Gastroesophageal sphincter (tissue), 4 donors: ENCODE measurements around the gene CILP. TPM values are rescaled to one million over a fixed set of nuclear protein-coding genes. Genes with fewer than 3 reads are reported as not detected.
"Not testable (repeated sequence)": the region's sequence is repeated elsewhere in the genome, so short reads cannot be mapped to it uniquely, and the experiment has no call there.

Experiments used
- ATAC-seq: fragments of 150-250 bp; one replicate; pipeline ENCODE4 v1.9.1; 2016; ENCODE audit warnings: mild to moderate bottlenecking, moderate library complexity
- H3K27ac ChIP-seq, 4 donors: fragments of 200-600 bp; sonication (generic) in 3 of 4; 1 replicate in 3 of 4; 2 replicates in 1 of 4; pipeline ENCODE4 v1.5.1; 2016 to 2019
- H3K27me3 ChIP-seq: fragments of 200-600 bp; sonication (generic); one replicate; pipeline ENCODE4 v1.5.1; 2019
- H3K36me3 ChIP-seq, 2 donors: fragments of 200-600 bp; sonication (generic); one replicate each; pipeline ENCODE4 v1.5.1; 2019; ENCODE audit warnings: control low read depth in 1 of 2
- H3K4me1 ChIP-seq, 3 donors: fragments of 200-600 bp; sonication (generic); 1 replicate in 2 of 3; 2 replicates in 1 of 3; pipeline ENCODE4 v1.5.1; 2016 to 2019; ENCODE audit warnings: control low read depth in 2 of 3
- H3K4me3 ChIP-seq, 2 donors: fragments of 200-600 bp; sonication (generic); one replicate each; pipeline ENCODE4 v1.5.1; 2019; ENCODE audit warnings: mild to moderate bottlenecking in 1 of 2, moderate library complexity in 1 of 2
- H3K9me3 ChIP-seq, 3 donors: fragments of 200-600 bp; sonication (generic); one replicate each; pipeline ENCODE4 v1.5.1; 2017 to 2019; ENCODE audit warnings: control low read depth in 2 of 3
- CTCF ChIP-seq, 4 experiments: fragments of 200-600 bp in 2 of 4; fragments of 450-650 bp in 2 of 4; sonication (generic) in 1 of 4; IDR thresholded peaks; one replicate each; pipeline ENCODE4 v1.5.1; 2017 to 2019; ENCODE audit warnings: antibody characterized with exemption in 4 of 4, mild to moderate bottlenecking in 2 of 4, moderate library complexity in 2 of 4
- EP300 ChIP-seq: sonication (generic); formaldehyde crosslinking; IDR thresholded peaks from one replicate; pipeline ENCODE4 v1.6.1; 2017; ENCODE audit warnings: antibody characterized with exemption, mild to moderate bottlenecking
- POLR2A ChIP-seq, 2 donors: fragments of 450-650 bp; IDR thresholded peaks; one replicate each; pipeline ENCODE4 v1.6.1; 2017; ENCODE audit warnings: antibody characterized with exemption in 2 of 2, mild to moderate bottlenecking in 2 of 2, moderate library complexity in 1 of 2
- POLR2AphosphoS5 ChIP-seq: sonication (generic); formaldehyde crosslinking; IDR thresholded peaks from one replicate; pipeline ENCODE4 v1.6.1; 2017; ENCODE audit warnings: antibody characterized with exemption
- WGBS, 2 donors: methylation state at CpG; one replicate each; pipeline ENCODE4 v1.1.5; 2018; ENCODE audit warnings: low coverage in 1 of 2; 5-methylcytosine and 5-hydroxymethylcytosine counted together
- total RNA-seq, 4 donors: library from RNA; depleted of rRNA; stranded (reverse); fragments of >200 nt; gene quantifications; one replicate each; pipeline ENCODE4 v1.1.0, GENCODE V29; 2016

The CILP gene
- total RNA-seq, 4 donors from 2014 or later: 43.7 to 114 (median 74.5) TPM

DNA sequence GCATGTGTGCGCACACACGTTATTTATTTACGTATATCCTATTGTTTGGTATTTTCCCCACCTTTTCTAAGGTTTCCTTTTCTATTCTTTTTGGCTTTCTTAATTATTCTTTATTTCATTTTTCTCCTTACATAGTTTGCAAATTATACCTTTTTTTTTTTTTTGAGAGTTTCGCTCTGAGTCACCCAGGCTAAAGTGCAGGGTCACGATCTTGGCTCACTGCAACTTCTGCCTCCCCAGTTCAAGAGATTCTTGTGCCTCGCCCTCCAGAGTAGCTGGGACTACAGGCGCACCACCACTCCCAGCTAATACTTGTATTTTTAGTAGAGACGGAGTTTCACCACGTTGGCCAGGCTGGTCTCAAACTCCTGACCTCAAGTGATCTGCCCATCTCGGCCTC is 20.0 kb upstream of the CILP start:
- no peak for ATAC-seq
- Histone ChIP-seq H3K27me3 (no peaks in the 10 kb centered on the region), H3K4me3 (no peak overlapping the region), H3K36me3 (no peaks in the 10 kb centered on the region), H3K9me3 (no peaks in the 10 kb centered on the region), H3K4me1 (no peaks in the 10 kb centered on the region), H3K27ac (no peak overlapping the region)
- WGBS, 2 donors: 93 to 94% methylated on average over 3 to 5 of the region's 10 CpGs
- TF ChIP-seq POLR2AphosphoS5 (no peak), POLR2A (IDR thresholded peaks at IDR 0.05) (no peak), EP300 (no peak), CTCF (IDR thresholded peaks at IDR 0.05) (no peak)

DNA sequence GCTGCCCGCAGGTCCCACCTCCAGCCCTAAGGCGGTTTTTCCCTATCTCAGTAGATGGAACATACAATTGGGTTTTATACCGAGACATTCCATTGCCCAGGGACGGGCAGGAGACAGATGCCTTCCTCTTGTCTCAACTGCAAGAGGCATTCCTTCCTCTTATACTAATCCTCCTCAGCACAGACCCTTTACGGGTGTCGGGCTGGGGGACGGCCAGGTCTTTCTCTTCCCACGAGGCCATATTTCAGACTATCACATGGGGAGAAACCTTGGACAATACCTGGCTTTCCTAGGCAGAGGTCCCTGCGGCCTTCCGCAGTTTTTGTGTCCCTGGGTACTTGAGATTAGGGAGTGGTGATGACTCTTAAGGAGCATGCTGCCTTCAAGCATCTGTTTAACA is 15.6 kb upstream of the CILP start:
- ATAC-seq, H3K27ac ChIP-seq, H3K36me3 ChIP-seq, H3K27me3 ChIP-seq, H3K4me3 ChIP-seq, H3K9me3 ChIP-seq, H3K4me1 ChIP-seq: not testable (repeated sequence)
- no CpG with 5 or more reads among the region's 10 CpGs for WGBS, 2 donors

DNA sequence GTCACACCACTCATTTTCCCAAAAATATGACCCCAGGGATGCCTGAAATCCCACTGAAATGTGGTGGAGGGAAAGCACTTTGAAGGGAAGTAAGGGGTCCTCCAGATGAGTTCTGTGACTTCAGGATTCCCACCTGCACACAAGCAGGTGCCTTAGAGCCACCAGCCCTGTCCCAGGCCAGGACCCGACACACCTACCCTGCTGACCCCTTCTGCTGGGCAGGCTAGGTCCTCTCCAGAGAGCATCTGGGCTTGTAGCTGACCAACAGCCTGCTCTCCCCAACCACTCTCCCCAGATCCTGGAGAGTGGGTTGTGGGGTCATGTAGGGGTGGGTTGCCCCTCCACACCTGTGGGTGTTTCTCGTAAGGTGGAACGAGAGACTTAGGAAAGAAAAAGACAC is 14.9 kb upstream of the CILP start:
- no peaks in the 10 kb centered on the region for H3K36me3 ChIP-seq
- no CpG with 5 or more reads among the region's 3 CpGs for WGBS, 2 donors
- no peak overlapping the region for H3K27ac ChIP-seq
- no peaks in the 10 kb centered on the region for H3K4me1 ChIP-seq
- H3K27me3 ChIP-seq: no peaks in the 10 kb centered on the region
- TF ChIP-seq CTCF (IDR thresholded peaks at IDR 0.05): no peak
- no peaks in the 10 kb centered on the region for H3K9me3 ChIP-seq
- no peak for ATAC-seq
- H3K4me3 ChIP-seq: no peak overlapping the region

- ATAC-seq: no peak
- no peak overlapping the region for H3K27ac ChIP-seq
- TF ChIP-seq CTCF (IDR thresholded peaks at IDR 0.05) (no peak), EP300 (no peak), POLR2AphosphoS5 (no peak), POLR2A (IDR thresholded peaks at IDR 0.05) (no peak)
- no peaks in the 10 kb centered on the region for H3K27me3 ChIP-seq
- no peaks in the 10 kb centered on the region for H3K4me1 ChIP-seq
- 76 to 91% methylated on average over 4 to 6 of the region's 6 CpGs for WGBS, 2 donors
- no peaks in the 10 kb centered on the region for H3K36me3 ChIP-seq
- no peaks in the 10 kb centered on the region for H3K9me3 ChIP-seq
- H3K4me3 ChIP-seq: no peak overlapping the region
These were observed 12.7 kb upstream of the CILP start for GRCh38 chr15:65223996-65224395.

GRCh38 chr15:65222891-65223290 is 11.6 kb upstream of the CILP start:
- no peaks in the 10 kb centered on the region for H3K4me1 ChIP-seq
- ATAC-seq: no peak
- 72 to 90% methylated on average over 2 of the region's 4 CpGs for WGBS, 2 donors

More at GRCh38 chr15:65222891-65223290, 11.6 kb upstream of the CILP start:
- Histone ChIP-seq H3K4me3 (no peak overlapping the region), H3K36me3 (no peaks in the 10 kb centered on the region), H3K27ac (no peak overlapping the region), H3K27me3 (no peaks in the 10 kb centered on the region), H3K9me3 (no peaks in the 10 kb centered on the region)
- TF ChIP-seq POLR2AphosphoS5 (no peak), CTCF (IDR thresholded peaks at IDR 0.05) (no peak), POLR2A (IDR thresholded peaks at IDR 0.05) (no peak), EP300 (no peak)
